HG02852 (cell line): Measurements from ENCODE around the gene PTPRN2.

Experiments
- ATAC-seq: cut with Tn5 transposase; IDR thresholded peaks from one replicate; pipeline ENCODE4 v1.9.1; 2021; ENCODE audit warnings: mild to moderate bottlenecking, moderate library complexity; ENCODE audit not compliant: unreplicated experiment

Gene PTPRN2

GRCh38 chr7:158329014-158329610 lies 258.5 kb downstream of the PTPRN2 start:
- ATAC-seq: no peak

DNA sequence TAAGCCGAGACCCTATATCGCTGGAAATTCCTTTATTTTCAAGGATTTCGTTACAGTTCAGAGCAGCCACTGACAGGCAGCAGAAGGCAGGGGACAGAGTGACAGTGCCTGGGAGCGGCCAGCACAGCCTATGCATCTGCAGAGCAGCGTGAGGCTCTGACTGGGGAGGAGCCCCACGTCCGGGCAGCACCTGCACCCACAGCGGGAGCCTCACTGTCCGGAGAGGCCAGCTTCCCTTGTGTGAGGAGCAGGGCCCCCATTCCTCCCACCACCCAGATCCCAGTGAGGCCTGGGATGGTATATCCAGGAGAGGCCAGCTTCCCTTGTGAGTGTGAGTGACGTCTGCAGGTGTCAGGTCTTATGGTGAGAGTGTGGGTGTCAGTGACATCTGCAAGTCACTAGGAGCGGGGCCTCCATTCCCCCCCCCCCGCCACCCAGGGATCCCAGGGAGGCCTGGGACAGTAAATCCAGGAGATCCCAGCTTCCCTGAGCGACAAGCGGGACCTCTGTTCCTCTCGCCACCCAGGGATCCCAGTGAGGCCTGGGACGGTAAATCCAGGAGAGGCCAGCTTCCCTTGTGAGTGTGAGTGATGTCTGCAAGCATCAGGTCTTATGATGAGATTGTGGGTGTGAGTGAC lies 259.1 kb downstream of the PTPRN2 start:
- no peak for ATAC-seq

DNA sequence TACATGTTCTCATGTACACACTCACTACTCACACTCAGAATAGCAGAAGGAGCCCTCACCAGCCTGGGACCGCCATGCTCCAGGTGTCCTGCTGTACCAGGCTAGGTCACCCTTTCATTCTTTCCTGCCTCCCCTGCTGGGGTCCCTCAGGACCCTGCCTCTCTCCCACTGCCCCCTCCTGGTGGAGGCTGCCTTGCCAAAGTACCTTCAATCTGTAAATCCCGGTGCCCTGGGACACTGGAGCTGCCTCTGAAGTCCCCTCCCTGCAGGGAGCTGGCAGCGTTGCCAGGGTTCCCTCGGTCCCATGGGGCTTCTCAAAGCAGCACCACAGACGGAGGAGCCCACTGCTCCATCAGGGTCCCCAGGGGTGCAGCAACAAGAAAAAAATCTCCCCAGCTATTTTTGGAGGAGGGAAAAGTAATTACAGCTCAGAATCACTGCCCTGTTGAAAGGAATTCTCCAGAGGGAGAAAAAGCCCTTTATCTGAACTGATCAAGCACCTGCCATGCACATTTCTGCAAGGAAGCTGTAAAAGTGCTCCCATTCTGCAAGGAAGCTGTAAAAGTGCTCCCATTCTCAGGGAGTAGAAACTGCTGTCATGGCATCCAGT lies 259.9 kb downstream of the PTPRN2 start:
- ATAC-seq: no peak

- no peak for ATAC-seq
Measured at GRCh38 chr7:158327012-158327411, 260.6 kb downstream of the PTPRN2 start.

GRCh38 chr7:158325530-158326381 lies 261.9 kb downstream of the PTPRN2 start:
- ATAC-seq: no peak

GRCh38 chr7:158324397-158325360 lies 262.9 kb downstream of the PTPRN2 start:
- no peak for ATAC-seq

DNA sequence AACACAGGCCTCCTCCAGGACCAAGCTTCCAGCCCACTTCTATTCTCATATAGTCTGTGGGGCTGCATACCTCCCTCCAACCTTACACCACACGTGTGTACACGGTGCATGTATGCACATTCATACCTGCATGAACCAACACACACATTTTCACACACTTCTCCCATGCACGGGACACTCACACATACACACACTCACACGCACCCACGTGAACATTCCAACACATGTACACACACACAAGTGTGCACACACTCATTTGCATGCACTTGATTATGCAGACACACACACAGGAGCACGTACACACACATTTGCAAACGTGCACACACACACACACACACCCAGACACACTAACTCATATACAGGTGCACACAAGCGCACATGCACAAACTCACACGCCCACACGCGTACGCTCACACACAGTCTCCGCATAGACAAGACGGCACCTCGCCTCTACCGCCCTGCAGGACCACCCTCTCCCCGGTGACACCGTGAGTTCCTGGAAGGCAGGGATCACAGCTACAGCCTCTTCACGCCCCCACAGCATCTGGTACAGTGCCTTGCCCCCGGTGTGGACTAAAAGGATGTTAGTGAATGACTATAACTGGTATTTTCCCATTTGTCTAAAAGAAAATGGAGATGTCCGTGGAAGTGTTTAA lies 263.8 kb downstream of the PTPRN2 start:
- no peak for ATAC-seq

DNA sequence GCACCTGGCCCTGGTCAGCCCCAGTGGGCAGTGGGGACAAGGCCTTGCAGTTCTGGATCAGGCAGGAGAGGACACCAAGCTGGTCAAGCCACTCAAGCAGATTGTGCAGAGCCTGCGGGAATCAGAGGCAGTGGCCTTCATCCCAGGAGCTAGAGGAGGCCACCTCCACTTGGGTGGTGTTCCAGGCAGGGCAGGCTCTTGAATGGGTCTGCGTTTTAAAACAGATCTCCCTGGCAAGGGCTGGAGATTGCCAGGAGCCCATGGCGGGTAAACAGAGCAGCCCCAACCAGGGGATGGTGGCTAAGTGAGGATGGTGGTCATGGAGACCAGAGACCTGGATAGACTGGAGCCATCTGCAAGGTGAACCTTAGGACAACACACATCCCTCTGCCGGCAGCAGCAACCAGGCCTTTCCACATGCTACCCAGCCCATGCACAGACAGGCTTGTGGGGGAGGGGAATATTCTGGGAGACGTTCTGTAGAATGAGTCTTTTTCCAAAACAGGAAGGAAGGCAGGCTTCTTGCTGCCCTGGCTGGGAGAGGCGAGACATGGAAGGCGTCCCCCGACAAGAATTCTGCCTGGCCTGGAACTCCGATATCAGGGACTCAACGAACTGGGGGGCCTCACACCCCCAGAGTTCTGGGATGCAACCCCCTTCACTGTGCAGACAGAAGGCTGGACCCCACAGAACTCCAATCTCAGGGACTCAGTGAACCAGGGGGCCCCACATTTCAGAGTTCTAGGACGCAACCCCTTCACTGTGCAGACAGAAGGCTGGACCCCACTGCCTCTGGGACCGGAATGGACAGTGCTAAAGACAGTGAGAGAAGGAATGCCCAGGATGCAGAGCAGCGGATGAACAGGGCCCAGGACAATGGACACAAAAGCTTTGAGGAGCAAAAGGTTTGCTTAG lies 264.8 kb downstream of the PTPRN2 start:
- no peak for ATAC-seq

DNA sequence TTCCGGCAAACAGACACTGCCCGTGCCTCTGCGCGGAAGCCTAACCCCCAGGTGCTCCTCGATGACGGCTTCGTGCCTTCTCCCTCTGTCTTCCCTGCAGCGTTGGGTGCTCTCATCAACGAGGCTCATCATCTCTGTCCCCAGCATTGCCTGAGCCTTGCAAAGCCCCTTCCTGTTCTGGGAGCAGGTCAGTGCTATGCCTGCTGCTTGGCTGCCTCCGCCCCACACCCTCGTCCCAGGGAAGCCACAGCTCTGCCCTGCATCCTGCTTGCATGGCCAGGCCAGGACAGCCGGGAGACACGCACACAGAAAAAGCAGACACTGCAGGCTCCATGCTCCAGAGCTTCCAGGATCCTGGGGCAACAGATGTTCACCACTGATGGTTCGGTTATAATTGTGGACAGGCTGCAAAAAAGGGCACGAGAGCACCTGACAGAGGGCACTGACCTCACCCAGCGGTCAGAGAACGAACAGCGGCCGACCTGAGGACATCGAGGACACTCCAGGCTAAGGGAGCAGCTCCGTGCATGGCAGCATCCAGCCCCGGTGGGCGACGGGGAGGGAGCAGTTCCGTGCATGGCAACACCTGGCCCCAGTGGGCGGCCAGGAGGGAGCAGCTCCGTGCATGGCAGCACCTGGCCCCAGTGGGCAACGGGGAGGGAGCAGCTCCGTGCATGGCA lies 265.5 kb downstream of the PTPRN2 start:
- ATAC-seq: no peak

DNA sequence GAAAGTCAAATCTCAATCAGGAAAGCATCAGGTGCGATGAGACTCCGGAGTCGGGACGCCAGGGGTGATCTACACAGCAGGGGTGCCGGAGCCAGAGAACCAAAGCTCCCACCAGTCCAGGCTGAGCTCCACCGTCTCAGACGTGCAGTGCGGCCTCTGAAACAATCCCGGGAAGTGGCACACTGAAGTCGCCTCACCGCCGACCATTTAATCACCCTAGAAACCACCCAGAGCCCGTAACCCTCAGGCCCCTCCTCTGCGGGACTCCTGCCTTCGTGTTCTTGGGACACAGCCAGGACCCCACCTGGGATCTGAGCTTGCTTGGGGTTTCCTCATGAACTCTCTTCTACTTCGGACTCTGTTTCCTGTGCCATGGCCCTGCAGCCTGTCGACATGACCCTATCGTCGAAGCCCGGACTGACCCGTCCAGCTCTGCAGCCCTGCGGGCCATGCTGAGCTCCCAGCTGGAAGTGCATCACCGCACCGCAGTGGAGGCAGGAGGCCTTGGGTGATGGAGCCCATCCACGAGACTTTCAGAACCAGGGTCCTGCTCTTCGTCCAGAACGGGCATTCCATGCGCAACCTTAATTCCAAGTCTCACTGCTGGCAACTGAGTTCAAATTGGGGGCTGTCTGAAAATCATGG lies 266.4 kb downstream of the PTPRN2 start:
- no peak for ATAC-seq

GRCh38 chr7:158320328-158320727 lies 267.3 kb downstream of the PTPRN2 start:
- ATAC-seq: no peak

GRCh38 chr7:158318511-158318913 lies 269.1 kb downstream of the PTPRN2 start:
- ATAC-seq: no peak

- no peak for ATAC-seq
Measured at GRCh38 chr7:158317238-158318205, 270.1 kb downstream of the PTPRN2 start.

- no peak for ATAC-seq
Measured at GRCh38 chr7:158316466-158317031, 271.1 kb downstream of the PTPRN2 start.

GRCh38 chr7:158315881-158316280 lies 271.7 kb downstream of the PTPRN2 start:
- ATAC-seq: no peak

DNA sequence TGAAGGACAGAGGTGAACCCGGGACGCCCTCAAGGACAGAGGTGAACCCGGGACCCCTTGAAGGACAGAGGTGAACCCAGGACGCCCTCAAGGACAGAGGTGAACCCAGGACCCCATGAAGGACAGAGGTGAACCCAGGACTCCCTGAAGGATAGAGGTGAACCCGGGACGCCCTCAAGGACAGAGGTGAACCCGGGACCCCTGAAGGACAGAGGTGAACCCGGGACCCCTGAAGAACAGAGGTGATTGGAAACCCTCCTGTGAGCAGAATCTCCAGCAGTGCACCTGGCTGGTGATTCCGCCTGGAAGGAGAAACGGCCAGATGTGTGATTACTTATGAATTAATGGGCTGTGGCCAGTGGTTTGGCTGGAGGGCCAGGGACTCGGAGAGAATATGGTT lies 272.3 kb downstream of the PTPRN2 start:
- ATAC-seq: no peak
